Measurements from ENCODE around the gene GRAMD1B. TPM values are rescaled to one million over a fixed set of nuclear protein-coding genes. Genes with fewer than 3 reads are reported as not detected.
A peak's percentile ranks its signal among the peaks of the same experiment; 100 is the strongest.

Gene GRAMD1B
- polyA plus RNA-seq, 2 of the 4 experiments (the other 2 are of a cell fraction), result 55.5 to 108 TPM

GRCh38 chr11:123576082-123576481 lies 146.0 kb downstream of the GRAMD1B start (continued):
- TF ChIP-seq HEYL (CRISPR knock-in tag; IDR thresholded peaks at IDR 0.05) (no peak), CEBPB (IDR thresholded peaks at IDR 0.05) (no peak)

- TF ChIP-seq FOSL2 (IDR thresholded peaks at IDR 0.05) (no peak), FOSL2 (CRISPR knock-in tag; IDR thresholded peaks at IDR 0.05) (no peak), RARB (CRISPR knock-in tag; IDR thresholded peaks at IDR 0.05) (no peak), HEYL (CRISPR knock-in tag; IDR thresholded peaks at IDR 0.05) (no peak), FOXS1 (CRISPR knock-in tag; IDR thresholded peaks at IDR 0.05) (no peak), NR3C1 (IDR thresholded peaks at IDR 0.05) (no peak), ZC3H11A (IDR thresholded peaks at IDR 0.05) (no peak), NPAS2 (CRISPR knock-in tag; IDR thresholded peaks at IDR 0.05; ENCODE audit: borderline replicate concordance) (no peak), CHD4 (IDR thresholded peaks at IDR 0.05; ENCODE audit: borderline replicate concordance) (no peak), BHLHE40 (IDR thresholded peaks at IDR 0.05; ENCODE audit: low read depth, low read length) (no peak), MAFK (IDR thresholded peaks at IDR 0.05; ENCODE audit: partially characterized antibody) (no peak), POLR2AphosphoS2 (conservative IDR thresholded peaks at IDR 0.05; ENCODE audit: low read length) (no peak), HOXA7 (CRISPR knock-in tag; IDR thresholded peaks at IDR 0.05) (no peak), E2F6 (IDR thresholded peaks at IDR 0.05; ENCODE audit: borderline replicate concordance, low read depth) (no peak), ESRRA (IDR thresholded peaks at IDR 0.05; ENCODE audit: borderline replicate concordance, low read length) (no peak), MAZ (IDR thresholded peaks at IDR 0.05; ENCODE audit: borderline replicate concordance, low read depth, low read length) (no peak), RFX5 (IDR thresholded peaks at IDR 0.05) (no peak), TP53 (CRISPR knock-in tag; IDR thresholded peaks at IDR 0.05) (no peak)
- TF ChIP-seq, protein P1, sequence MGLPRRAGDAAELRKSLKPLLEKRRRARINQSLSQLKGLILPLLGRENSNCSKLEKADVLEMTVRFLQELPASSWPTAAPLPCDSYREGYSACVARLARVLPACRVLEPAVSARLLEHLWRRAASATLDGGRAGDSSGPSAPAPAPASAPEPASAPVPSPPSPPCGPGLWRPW (IDR thresholded peaks at IDR 0.05), result no peak
- TF ChIP-seq, protein P2, sequence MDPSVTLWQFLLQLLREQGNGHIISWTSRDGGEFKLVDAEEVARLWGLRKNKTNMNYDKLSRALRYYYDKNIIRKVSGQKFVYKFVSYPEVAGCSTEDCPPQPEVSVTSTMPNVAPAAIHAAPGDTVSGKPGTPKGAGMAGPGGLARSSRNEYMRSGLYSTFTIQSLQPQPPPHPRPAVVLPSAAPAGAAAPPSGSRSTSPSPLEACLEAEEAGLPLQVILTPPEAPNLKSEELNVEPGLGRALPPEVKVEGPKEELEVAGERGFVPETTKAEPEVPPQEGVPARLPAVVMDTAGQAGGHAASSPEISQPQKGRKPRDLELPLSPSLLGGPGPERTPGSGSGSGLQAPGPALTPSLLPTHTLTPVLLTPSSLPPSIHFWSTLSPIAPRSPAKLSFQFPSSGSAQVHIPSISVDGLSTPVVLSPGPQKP (IDR thresholded peaks at IDR 0.05; ENCODE audit: low read depth, low read length), result no peak
- TF ChIP-seq, protein P3, sequence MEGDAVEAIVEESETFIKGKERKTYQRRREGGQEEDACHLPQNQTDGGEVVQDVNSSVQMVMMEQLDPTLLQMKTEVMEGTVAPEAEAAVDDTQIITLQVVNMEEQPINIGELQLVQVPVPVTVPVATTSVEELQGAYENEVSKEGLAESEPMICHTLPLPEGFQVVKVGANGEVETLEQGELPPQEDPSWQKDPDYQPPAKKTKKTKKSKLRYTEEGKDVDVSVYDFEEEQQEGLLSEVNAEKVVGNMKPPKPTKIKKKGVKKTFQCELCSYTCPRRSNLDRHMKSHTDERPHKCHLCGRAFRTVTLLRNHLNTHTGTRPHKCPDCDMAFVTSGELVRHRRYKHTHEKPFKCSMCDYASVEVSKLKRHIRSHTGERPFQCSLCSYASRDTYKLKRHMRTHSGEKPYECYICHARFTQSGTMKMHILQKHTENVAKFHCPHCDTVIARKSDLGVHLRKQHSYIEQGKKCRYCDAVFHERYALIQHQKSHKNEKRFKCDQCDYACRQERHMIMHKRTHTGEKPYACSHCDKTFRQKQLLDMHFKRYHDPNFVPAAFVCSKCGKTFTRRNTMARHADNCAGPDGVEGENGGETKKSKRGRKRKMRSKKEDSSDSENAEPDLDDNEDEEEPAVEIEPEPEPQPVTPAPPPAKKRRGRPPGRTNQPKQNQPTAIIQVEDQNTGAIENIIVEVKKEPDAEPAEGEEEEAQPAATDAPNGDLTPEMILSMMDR (IDR thresholded peaks at IDR 0.05), result no peak
- Histone ChIP-seq H3K4me3 (no peak overlapping the region), H3K4me2 (peak overlapping the region; percentile 42), H3K9me3 (no peaks in the 10 kb centered on the region), H3K27ac (no peak overlapping the region), H3K4me1 (peaks cover 27% of the 10 kb centered on the region)
- 50% methylated on average over 3 of the region's 3 CpGs for WGBS (ENCODE audit: missing lambda C conversion rate)
- no peak for FAIRE-seq
- ChIA-PET POLR2A (no interaction called here), CTCF (interaction anchor here (0.7 to 2.2 kb wide), 22 partner anchors 9 to 643 kb away, joined by 3 to 9 read pairs (median 3); no protein-coding TSS in a partner anchor)
- DNase-seq (ENCODE audit: low read depth in 1 of 2, low spot score in 1 of 2), result no peak
- no peak for ATAC-seq
These were observed 146.4 kb downstream of the GRAMD1B start for GRCh38 chr11:123576501-123576900.

DNA sequence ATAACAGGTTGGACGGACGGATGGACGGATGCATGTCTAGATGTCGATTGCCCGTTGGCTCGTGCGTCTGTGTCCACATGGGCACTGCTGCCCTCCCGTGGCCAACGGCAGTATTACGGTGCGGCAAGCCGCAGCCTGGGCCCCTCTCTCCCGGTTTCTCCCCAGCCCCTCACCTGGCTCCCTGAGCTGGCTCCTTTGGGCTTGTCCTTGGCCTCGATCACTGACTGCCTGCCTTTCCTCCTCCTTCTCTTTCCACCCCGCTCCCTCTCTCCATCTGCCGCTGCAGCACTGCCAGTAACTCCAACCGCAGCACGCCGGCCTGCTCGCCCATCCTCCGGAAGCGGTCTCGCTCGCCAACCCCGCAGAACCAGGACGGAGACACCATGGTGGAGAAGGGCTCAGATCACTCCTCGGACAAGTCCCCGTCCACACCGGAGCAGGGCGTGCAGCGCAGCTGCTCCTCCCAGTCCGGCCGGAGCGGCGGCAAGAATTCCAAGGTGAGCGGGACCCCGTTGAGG lies 147.1 kb downstream of the GRAMD1B start:
- H3K4me3 ChIP-seq, result no peak overlapping the region
- FAIRE-seq (no peak), DNase-seq (ENCODE audit: low read depth in 1 of 2, low spot score in 1 of 2) (peak; percentile 44 to 64), ATAC-seq (peak; percentile 53 to 71; a peak in 3 of 6 replicates)
- 47% methylated on average over 26 of the region's 37 CpGs for WGBS (ENCODE audit: missing lambda C conversion rate)
- ChIA-PET POLR2A (no interaction called here), CTCF (interaction anchor here (0.6 to 2.2 kb wide), 22 partner anchors 9 to 644 kb away, joined by 3 to 9 read pairs (median 4); no protein-coding TSS in a partner anchor)
- H3K27ac ChIP-seq, result no peak overlapping the region
- no peak for TF ChIP-seq BHLHE40 (IDR thresholded peaks at IDR 0.05; ENCODE audit: low read depth, low read length)
- TF ChIP-seq MAX (IDR thresholded peaks at IDR 0.05), result peak; percentile 71; the same call in 1 of the 2 replicates
- TF ChIP-seq SMC3 (IDR thresholded peaks at IDR 0.05), result peak; percentile 60
- TF ChIP-seq, protein P3 (IDR thresholded peaks at IDR 0.05), result peak; percentile 56
- TF ChIP-seq MYC (IDR thresholded peaks at IDR 0.05; ENCODE audit: borderline replicate concordance, low read length), result 0 out of 2 replicates have a peak, but pooled peaks have one; percentile 39
- TF ChIP-seq RAD21 (conservative IDR thresholded peaks at IDR 0.05 in 1 of 2, IDR thresholded peaks at IDR 0.05 in 1 of 2), result peak; percentile 59 to 64
- TF ChIP-seq HOXA7 (CRISPR knock-in tag; IDR thresholded peaks at IDR 0.05), result no peak
- no peaks in the 10 kb centered on the region for H3K9me3 ChIP-seq
- H3K4me1 ChIP-seq, result peaks cover 33% of the 10 kb centered on the region
- H3K4me2 ChIP-seq, result peak overlapping the region; percentile 42
